GM12878 (cell line): ENCODE data around the gene HACE1. TPM values are rescaled to one million over a fixed set of nuclear protein-coding genes. Genes with fewer than 3 reads are reported as not detected.
A peak's percentile ranks its signal among the peaks of the same experiment; 100 is the strongest.

Experiments
- ATAC-seq: fragments of 200-7000 bp; cut with Tn5 transposase; 3 replicates; pipeline ENCODE4 v1.9.1; 2020; ENCODE audit warnings: mild to moderate bottlenecking, moderate library complexity
- BruUV-seq: library from RNA; stranded (reverse); fragments of 400-500 nt; replicated peaks from 2 replicates; lab custom pipeline; 2021; lab: Mats Ljungman, UMichigan
- CTCF ChIA-PET: fragments of 300-600 bp; sonication (Branson Sonifier 250); formaldehyde crosslinking; extraction: SDS; loops from one replicate; lab custom pipeline; 2021; ENCODE audit warnings: inconsistent platforms; lab: Yijun Ruan, JAX
- POLR2A ChIA-PET: fragments of 350-600 bp; formaldehyde crosslinking; extraction: SDS; loops from one replicate; lab custom pipeline; 2021; ENCODE audit warnings: inconsistent platforms; lab: Charles Lee
- RAD21 ChIA-PET: fragments of 300-600 bp; sonication (Branson Sonifier 250); formaldehyde crosslinking; loops from one replicate; lab custom pipeline; 2023; ENCODE audit warnings: antibody characterized with exemption; ENCODE audit not compliant: unreplicated experiment; lab: Charles Lee
- SMC1A ChIA-PET: fragments of 300-600 bp; sonication (Branson Sonifier 250); formaldehyde crosslinking; loops from one replicate; lab custom pipeline; 2023; ENCODE audit not compliant: unreplicated experiment, uncharacterized antibody; lab: Charles Lee
- DNase-seq: peaks from one replicate; pipeline ENCODE4 v3.0.0-alpha.2; 2011; ENCODE audit warnings: low read depth, low spot score
- FAIRE-seq: peaks from 3 replicates; lab custom pipeline; 2011; peaks lifted over from hg19 to GRCh38; lab: Jason Lieb, UNC
- H2AFZ ChIP-seq: 2 replicates; pipeline ENCODE4 v1.6.0; 2011; ENCODE audit warnings: low read depth, low read length, control low read depth; ENCODE audit not compliant: control insufficient read depth
- H3K27ac ChIP-seq: 2 replicates; pipeline ENCODE4 v1.5.1; 2011; ENCODE audit warnings: control low read depth; ENCODE audit not compliant: control insufficient read depth, insufficient read depth
- H3K27me3 ChIP-seq, 2 experiments: replicated peaks in 1 of 2; 2 replicates each; pipeline versions ENCODE4 v1.6.0 to v1.6.1; 2011; ENCODE audit warnings: low read length in 1 of 2; ENCODE audit not compliant: control insufficient read depth in 2 of 2, insufficient read depth in 2 of 2
- H3K36me3 ChIP-seq, 2 experiments: 2 replicates each; pipeline ENCODE4 v1.5.1; 2011; ENCODE audit warnings: low read length in 1 of 2; ENCODE audit not compliant: control insufficient read depth in 2 of 2, insufficient read depth in 2 of 2
- H3K4me1 ChIP-seq: 2 replicates; pipeline ENCODE4 v1.6.1; 2011; ENCODE audit warnings: mild to moderate bottlenecking, low read length, moderate library complexity, mixed read lengths; ENCODE audit not compliant: control insufficient read depth, insufficient read depth
- H3K4me2 ChIP-seq: 2 replicates; pipeline ENCODE4 v1.6.0; 2011; ENCODE audit warnings: control low read depth; ENCODE audit not compliant: control insufficient read depth, insufficient read depth
- H3K4me3 ChIP-seq: fragments of 200-600 bp; sonication (generic); 2 replicates; pipeline ENCODE4 v1.5.1; 2016
- H3K79me2 ChIP-seq: 2 replicates; pipeline ENCODE4 v1.6.0; 2011; ENCODE audit warnings: low read length; ENCODE audit not compliant: control insufficient read depth, insufficient read depth
- H3K9ac ChIP-seq: 2 replicates; pipeline ENCODE4 v1.8.0; 2011; ENCODE audit warnings: low read length, control low read depth, mixed read lengths; ENCODE audit not compliant: control insufficient read depth, insufficient read depth
- H3K9me3 ChIP-seq: replicated peaks from 3 replicates; pipeline ENCODE4 v1.5.1; 2011; ENCODE audit warnings: mild to moderate bottlenecking, low read length; ENCODE audit not compliant: control insufficient read depth, insufficient read depth
- H4K20me1 ChIP-seq: 2 replicates; pipeline ENCODE4 v1.6.0; 2011; ENCODE audit not compliant: control insufficient read depth, insufficient read depth
- BRCA1 ChIP-seq: IDR thresholded peaks from 2 replicates; pipeline ENCODE4 v1.6.1; 2011; ENCODE audit warnings: low read depth, low read length, improper control_type of control experiment
- EZH2 ChIP-seq: IDR thresholded peaks from 2 replicates; pipeline ENCODE4 v1.6.1; 2012; ENCODE audit warnings: low read depth, mild to moderate bottlenecking, control low read depth, inconsistent platforms, low read length, borderline replicate concordance; ENCODE audit not compliant: control insufficient read depth
- HCFC1 ChIP-seq: fragments of 150-350 bp; IDR thresholded peaks from 2 replicates; pipeline ENCODE4 v1.6.1; 2014; ENCODE audit warnings: low read length
- MEF2B ChIP-seq: fragments of 450-650 bp; IDR thresholded peaks from 2 replicates; pipeline ENCODE4 v1.6.1; 2018; ENCODE audit warnings: mild to moderate bottlenecking, moderate library complexity; ENCODE audit not compliant: partially characterized antibody, poor library complexity, severe bottlenecking
- MTA3 ChIP-seq: IDR thresholded peaks from 2 replicates; pipeline ENCODE4 v1.6.1; 2012; ENCODE audit warnings: low read length, inconsistent platforms, borderline replicate concordance
- NFIC ChIP-seq: IDR thresholded peaks from 2 replicates; pipeline ENCODE4 v1.6.1; 2012; ENCODE audit warnings: low read depth, mild to moderate bottlenecking, inconsistent platforms, low read length, moderate library complexity
- NR2C1 ChIP-seq: fragments of 450-650 bp; IDR thresholded peaks from 2 replicates; pipeline ENCODE4 v1.6.1; 2017; ENCODE audit warnings: antibody characterized with exemption, mild to moderate bottlenecking, moderate library complexity
- SMAD1 ChIP-seq: fragments of 450-650 bp; IDR thresholded peaks from 2 replicates; pipeline ENCODE4 v1.6.1; 2018; ENCODE audit warnings: mild to moderate bottlenecking, low read depth; ENCODE audit not compliant: partially characterized antibody
- SUZ12 ChIP-seq: fragments of 200-600 bp; sonication (generic); IDR thresholded peaks from one replicate; pipeline ENCODE4 v1.6.1; 2018; ENCODE audit warnings: antibody characterized with exemption, mild to moderate bottlenecking; ENCODE audit not compliant: unreplicated experiment
- TCF7 ChIP-seq: IDR thresholded peaks from 2 replicates; pipeline ENCODE4 v1.6.1; 2014; ENCODE audit warnings: antibody characterized with exemption, borderline replicate concordance
- ZNF24 ChIP-seq: fragments of 450-650 bp; IDR thresholded peaks from 2 replicates; pipeline ENCODE4 v1.6.1; 2017; ENCODE audit warnings: antibody characterized with exemption, mild to moderate bottlenecking
- WGBS: methylation state at CpG from one replicate; pipeline ENCODE4 v1.1.6; 2016; ENCODE audit warnings: low lambda C conversion rate; ENCODE audit not compliant: insufficient replicate concordance, insufficient coverage; ENCODE audit errors: missing lambda C conversion rate; 5-methylcytosine and 5-hydroxymethylcytosine counted together
- in situ Hi-C: fragments of 300-500 bp; cut with MboI; formaldehyde crosslinking; loops from 9 replicates; pipeline ENCODE4 v1.14.3; 2018; ENCODE audit warnings: mixed read lengths
- intact Hi-C: fragments of 100-400 bp; cut with micrococcal nuclease; formaldehyde crosslinking; loops from one replicate; pipeline ENCODE4 v1.14.2; 2022; ENCODE audit not compliant: unreplicated experiment
- polyA plus RNA-seq, 11 experiments: library from polyadenylated mRNA; depleted of rRNA in 4 of 11; unstranded in 6 of 11; stranded (reverse) in 5 of 11; fragments of >200 nt; fragmentation: Nextera tagmentation in 4 of 11; fragmentation: Illumina TruSeq in 1 of 11; extraction: Ambion mirVana in 4 of 11; extraction: Trizol in 1 of 11; gene quantifications; 1 replicate in 1 of 11; 2 replicates in 10 of 11; pipeline versions ENCODE4 v1.2.1 to v1.2.3, GENCODE V29; 2011 to 2016; ENCODE audit warnings: inconsistent platforms in 2 of 11, missing spikeins in 2 of 11, low read depth in 1 of 11
- total RNA-seq, 4 experiments: library from RNA; depleted of rRNA in 3 of 4; stranded (reverse); fragments of >200 nt in 3 of 4; fragmentation: Illumina TruSeq in 1 of 4; extraction: Trizol in 1 of 4; gene quantifications; 2 replicates each; pipeline versions ENCODE4 v1.2.1 to v1.2.3, GENCODE V29; 2013 to 2021
- TF ChIP-seq, protein P1 (sequence below): fragments of 450-650 bp; IDR thresholded peaks from 2 replicates; pipeline ENCODE4 v1.6.1; 2017; ENCODE audit warnings: antibody characterized with exemption, mild to moderate bottlenecking, moderate library complexity

HACE1 gene
- total and polyA plus RNA-seq, 10 of the 15 experiments (the other 5 are each of a cell fraction or from before 2014, with no cell fraction given), result 1.6 to 16.9 (median 5.6) TPM

DNA sequence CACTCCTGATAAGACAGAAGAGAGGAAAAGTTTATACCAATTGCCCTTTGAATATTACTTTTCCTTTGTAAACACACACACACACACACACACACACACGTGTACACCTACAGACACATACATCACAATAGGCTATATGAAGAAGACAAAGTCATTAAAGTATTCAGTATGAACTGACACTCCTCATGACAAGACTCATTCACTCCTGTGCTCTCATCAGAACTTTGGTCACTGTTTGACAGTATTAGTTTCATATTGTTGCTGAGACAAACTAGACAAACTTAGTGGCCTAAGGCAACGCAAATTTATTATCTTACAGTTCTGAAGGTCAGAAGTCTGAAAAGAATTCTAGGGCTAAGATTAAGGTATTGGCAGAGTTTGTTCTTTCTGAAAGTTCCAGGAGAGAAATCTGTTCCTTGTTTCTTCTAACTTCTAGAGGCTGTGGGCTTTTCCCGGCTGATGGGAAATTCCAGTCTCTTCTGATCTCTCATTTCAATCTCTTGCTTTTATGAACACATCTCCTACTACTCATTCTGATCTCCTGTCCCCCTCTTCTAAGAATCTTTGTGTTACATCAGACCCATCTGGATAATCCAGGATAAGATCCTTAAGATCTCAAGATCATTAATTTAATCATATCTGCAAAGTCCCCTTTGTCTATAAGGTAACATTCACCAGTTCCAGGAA lies 171.3 kb downstream of the HACE1 start (continued):
- peak; percentile 54; the same call in 1 of the 2 replicates for TF ChIP-seq NFIC

DNA sequence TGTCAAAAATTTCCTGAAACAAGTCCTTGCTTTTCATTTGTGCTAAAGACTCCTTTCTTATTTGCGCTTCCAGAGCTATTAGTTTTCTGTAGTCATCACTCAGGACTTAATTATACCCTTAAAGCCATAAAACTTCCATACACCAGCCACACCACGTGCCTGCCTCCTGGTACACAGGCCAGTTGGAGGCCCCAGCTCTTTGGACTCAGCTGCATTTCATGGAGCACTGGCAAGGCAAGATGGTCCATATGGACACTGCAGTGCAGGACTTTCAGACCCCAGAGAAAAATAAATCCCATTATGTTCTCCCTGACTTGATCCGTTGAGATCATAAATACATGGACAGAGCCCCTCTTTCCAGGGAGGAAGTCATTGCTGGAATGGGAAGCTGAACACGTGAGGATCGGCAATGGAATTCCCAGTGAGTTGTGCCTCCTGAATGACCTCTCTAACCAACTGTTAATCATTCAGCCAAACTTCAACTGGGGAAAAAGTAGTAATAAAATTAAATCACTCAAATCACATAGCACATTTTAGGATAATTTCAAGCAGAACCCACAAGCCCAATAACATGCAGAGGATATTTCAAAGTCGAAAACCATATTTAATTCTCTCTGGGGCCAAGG lies 173.1 kb downstream of the HACE1 start:
- ChIA-PET SMC1A (interaction anchor here (0.6 kb wide), 1 partner anchor 73 kb away, joined by 4 read pairs; no protein-coding TSS in a partner anchor), RAD21 (no interaction called here), POLR2A (no interaction called here), CTCF (interaction anchor here (0.7 to 1.7 kb wide), 4 partner anchors 10 to 391 kb away, joined by 3 to 7 read pairs (median 3); no protein-coding TSS in a partner anchor)
- FAIRE-seq (no peak), DNase-seq (no peak), ATAC-seq (no peak)
- Histone ChIP-seq H3K79me2 (no peaks in the 10 kb centered on the region), H3K9me3 (no peaks in the 10 kb centered on the region), H3K4me1 (no peaks in the 10 kb centered on the region), H3K9ac (no peak overlapping the region), H3K27ac (no peak overlapping the region), H2AFZ (no peak overlapping the region), H3K27me3 (no peaks in the 10 kb centered on the region), H3K4me3 (no peak overlapping the region), H3K36me3 (no peaks in the 10 kb centered on the region), H4K20me1 (no peaks in the 10 kb centered on the region), H3K4me2 (no peak overlapping the region)
- 64% methylated on average over 6 of the region's 6 CpGs for WGBS
- BruUV-seq, result no TSS peak
- in situ Hi-C loops, result loop anchor here (5.0 kb wide), 1 partner anchor 86 kb away; no protein-coding TSS in a partner anchor
- intact Hi-C loops, result no loop called here
- TF ChIP-seq ZNF24, result no peak
- no peak for TF ChIP-seq MEF2B
- TF ChIP-seq TCF7, result no peak
- TF ChIP-seq NR2C1, result no peak
- no peak for TF ChIP-seq SUZ12
- TF ChIP-seq, protein P1, sequence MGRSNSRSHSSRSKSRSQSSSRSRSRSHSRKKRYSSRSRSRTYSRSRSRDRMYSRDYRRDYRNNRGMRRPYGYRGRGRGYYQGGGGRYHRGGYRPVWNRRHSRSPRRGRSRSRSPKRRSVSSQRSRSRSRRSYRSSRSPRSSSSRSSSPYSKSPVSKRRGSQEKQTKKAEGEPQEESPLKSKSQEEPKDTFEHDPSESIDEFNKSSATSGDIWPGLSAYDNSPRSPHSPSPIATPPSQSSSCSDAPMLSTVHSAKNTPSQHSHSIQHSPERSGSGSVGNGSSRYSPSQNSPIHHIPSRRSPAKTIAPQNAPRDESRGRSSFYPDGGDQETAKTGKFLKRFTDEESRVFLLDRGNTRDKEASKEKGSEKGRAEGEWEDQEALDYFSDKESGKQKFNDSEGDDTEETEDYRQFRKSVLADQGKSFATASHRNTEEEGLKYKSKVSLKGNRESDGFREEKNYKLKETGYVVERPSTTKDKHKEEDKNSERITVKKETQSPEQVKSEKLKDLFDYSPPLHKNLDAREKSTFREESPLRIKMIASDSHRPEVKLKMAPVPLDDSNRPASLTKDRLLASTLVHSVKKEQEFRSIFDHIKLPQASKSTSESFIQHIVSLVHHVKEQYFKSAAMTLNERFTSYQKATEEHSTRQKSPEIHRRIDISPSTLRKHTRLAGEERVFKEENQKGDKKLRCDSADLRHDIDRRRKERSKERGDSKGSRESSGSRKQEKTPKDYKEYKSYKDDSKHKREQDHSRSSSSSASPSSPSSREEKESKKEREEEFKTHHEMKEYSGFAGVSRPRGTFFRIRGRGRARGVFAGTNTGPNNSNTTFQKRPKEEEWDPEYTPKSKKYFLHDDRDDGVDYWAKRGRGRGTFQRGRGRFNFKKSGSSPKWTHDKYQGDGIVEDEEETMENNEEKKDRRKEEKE, result no peak
- no peak for TF ChIP-seq HCFC1
- no peak for TF ChIP-seq BRCA1
- no peak for TF ChIP-seq MTA3
- no peak for TF ChIP-seq EZH2
- no peak for TF ChIP-seq SMAD1
